Caco-2 (cell line): ENCODE data around the gene RECQL. TPM values are rescaled to one million over a fixed set of nuclear protein-coding genes. Genes with fewer than 3 reads are reported as not detected.
"Not testable (repeated sequence)": the region's sequence is repeated elsewhere in the genome, so short reads cannot be mapped to it uniquely, and the experiment has no call there.

Experiments used
- BruUV-seq: library from RNA; stranded (reverse); fragments of 400-500 nt; replicated peaks from 2 replicates; lab custom pipeline; 2021; lab: Mats Ljungman, UMichigan
- CTCF ChIA-PET: fragments of 300-600 bp; sonication (Branson Sonifier 250); formaldehyde crosslinking; loops from one replicate; lab custom pipeline; 2022; ENCODE audit warnings: antibody characterized with exemption; lab: Charles Lee
- POLR2A ChIA-PET: fragments of 300-600 bp; sonication (Branson Sonifier 250); formaldehyde crosslinking; loops from one replicate; lab custom pipeline; 2022; ENCODE audit warnings: antibody characterized with exemption; lab: Charles Lee
- DNase-seq, 2 experiments: peaks; one replicate each; pipeline versions ENCODE4 v3.0.0 to v3.0.0-alpha.2; 2020 to 2022
- H3K27me3 ChIP-seq: replicated peaks from 2 replicates; pipeline ENCODE4 v1.6.0; 2011; ENCODE audit warnings: low read length; ENCODE audit not compliant: control insufficient read depth, insufficient read depth
- H3K36me3 ChIP-seq: 2 replicates; pipeline ENCODE4 v1.5.1; 2011; ENCODE audit warnings: low read length; ENCODE audit not compliant: control insufficient read depth, insufficient read depth
- H3K4me1 ChIP-seq: fragments of 250-450 bp; sonication (Bioruptor Pico); 2 replicates; pipeline ENCODE4 v1.5.1; 2020; ENCODE audit warnings: mild to moderate bottlenecking
- H3K4me3 ChIP-seq: 2 replicates; pipeline ENCODE4 v1.5.1; 2011; ENCODE audit warnings: low read depth, mild to moderate bottlenecking, control low read depth, low read length
- H3K9me3 ChIP-seq: fragments of 250-450 bp; sonication (Bioruptor Pico); 2 replicates; pipeline ENCODE4 v1.5.1; 2020; ENCODE audit warnings: mild to moderate bottlenecking, moderate library complexity
- H3K27ac Mint-ChIP-seq: one replicate; pipeline ENCODE4 v1.8.0; 2022; ENCODE audit warnings: mixed read lengths; ENCODE audit not compliant: unreplicated experiment
- H3K27me3 Mint-ChIP-seq: one replicate; pipeline ENCODE4 v1.8.0; 2022; ENCODE audit warnings: mixed read lengths; ENCODE audit not compliant: insufficient read depth, unreplicated experiment
- H3K36me3 Mint-ChIP-seq: one replicate; pipeline ENCODE4 v1.8.0; 2022; ENCODE audit warnings: mild to moderate bottlenecking, mixed read lengths; ENCODE audit not compliant: insufficient read depth, unreplicated experiment
- H3K4me1 Mint-ChIP-seq: one replicate; pipeline ENCODE4 v1.8.0; 2022; ENCODE audit warnings: low read depth, mixed read lengths; ENCODE audit not compliant: unreplicated experiment
- H3K4me3 Mint-ChIP-seq: one replicate; pipeline ENCODE4 v1.8.0; 2022; ENCODE audit warnings: mild to moderate bottlenecking, moderate library complexity, mixed read lengths; ENCODE audit not compliant: unreplicated experiment
- H3K9me3 Mint-ChIP-seq: one replicate; pipeline ENCODE4 v1.8.0; 2022; ENCODE audit warnings: mixed read lengths; ENCODE audit not compliant: unreplicated experiment
- intact Hi-C: fragments of 100-400 bp; cut with micrococcal nuclease; formaldehyde crosslinking; loops from one replicate; pipeline ENCODE4 v1.10.0; 2022; ENCODE audit not compliant: unreplicated experiment
- total RNA-seq: library from RNA; stranded (reverse); gene quantifications from 2 replicates; pipeline ENCODE4 v1.2.3, GENCODE V29; 2022
- TF ChIP-seq, protein P1 (sequence below), 2 experiments: fragments of 200-600 bp in 1 of 2; IDR thresholded peaks; 1 replicate in 1 of 2; 2 replicates in 1 of 2; pipeline versions ENCODE4 v1.5.1 to v1.8.0; 2011 to 2022; ENCODE audit warnings: antibody characterized with exemption in 1 of 2, control low read depth in 1 of 2, inconsistent platforms in 1 of 2, low read depth in 1 of 2, low read length in 1 of 2, mild to moderate bottlenecking in 1 of 2, moderate library complexity in 1 of 2; ENCODE audit not compliant: insufficient read depth in 1 of 2, severe bottlenecking in 1 of 2, unreplicated experiment in 1 of 2

RECQL gene
- total RNA-seq, 1 experiment from 2014 or later = 50.7 TPM

DNA sequence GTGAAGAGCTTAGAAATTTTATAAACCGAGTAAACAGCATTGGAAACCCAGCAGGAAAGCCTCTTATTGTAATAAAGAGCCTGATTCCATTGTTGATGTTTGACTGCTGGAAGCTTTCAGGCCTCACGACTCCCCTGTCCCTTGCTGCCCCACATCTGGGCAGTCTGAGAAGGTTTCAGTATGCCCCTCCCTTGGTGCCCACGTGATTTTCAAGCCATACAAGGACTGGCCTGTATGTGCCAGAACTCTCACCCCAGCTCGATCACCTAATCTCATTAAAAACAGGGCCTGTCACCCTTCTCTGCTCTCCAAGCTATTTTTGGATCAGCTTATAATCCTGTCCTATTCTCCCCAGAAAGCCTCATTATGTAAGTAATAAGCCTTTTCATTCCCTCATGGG, 71.4 kb downstream of the RECQL start:
- no peaks in the 10 kb centered on the region for H3K27me3 ChIP-seq
- Mint-ChIP-seq H3K4me1 (no peaks in the 10 kb centered on the region), H3K27me3 (peaks cover 11% of the 10 kb centered on the region), H3K4me3 (no peak overlapping the region), H3K27ac (no peak overlapping the region), H3K36me3 (no peaks in the 10 kb centered on the region), H3K9me3 (peaks cover 18% of the 10 kb centered on the region)
- BruUV-seq = no TSS peak
- intact Hi-C loops = no loop called here
- H3K4me3 ChIP-seq = no peak overlapping the region
- no peaks in the 10 kb centered on the region for H3K36me3 ChIP-seq
- TF ChIP-seq, protein P1, sequence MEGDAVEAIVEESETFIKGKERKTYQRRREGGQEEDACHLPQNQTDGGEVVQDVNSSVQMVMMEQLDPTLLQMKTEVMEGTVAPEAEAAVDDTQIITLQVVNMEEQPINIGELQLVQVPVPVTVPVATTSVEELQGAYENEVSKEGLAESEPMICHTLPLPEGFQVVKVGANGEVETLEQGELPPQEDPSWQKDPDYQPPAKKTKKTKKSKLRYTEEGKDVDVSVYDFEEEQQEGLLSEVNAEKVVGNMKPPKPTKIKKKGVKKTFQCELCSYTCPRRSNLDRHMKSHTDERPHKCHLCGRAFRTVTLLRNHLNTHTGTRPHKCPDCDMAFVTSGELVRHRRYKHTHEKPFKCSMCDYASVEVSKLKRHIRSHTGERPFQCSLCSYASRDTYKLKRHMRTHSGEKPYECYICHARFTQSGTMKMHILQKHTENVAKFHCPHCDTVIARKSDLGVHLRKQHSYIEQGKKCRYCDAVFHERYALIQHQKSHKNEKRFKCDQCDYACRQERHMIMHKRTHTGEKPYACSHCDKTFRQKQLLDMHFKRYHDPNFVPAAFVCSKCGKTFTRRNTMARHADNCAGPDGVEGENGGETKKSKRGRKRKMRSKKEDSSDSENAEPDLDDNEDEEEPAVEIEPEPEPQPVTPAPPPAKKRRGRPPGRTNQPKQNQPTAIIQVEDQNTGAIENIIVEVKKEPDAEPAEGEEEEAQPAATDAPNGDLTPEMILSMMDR (IDR thresholded peaks at IDR 0.05; ENCODE audit: insufficient read depth in 1 of 2, low read depth in 1 of 2, low read length in 1 of 2, severe bottlenecking in 1 of 2, unreplicated experiment in 1 of 2) = no peak
- ChIA-PET POLR2A (no interaction called here), CTCF (no interaction called here)
- H3K4me1 ChIP-seq = no peaks in the 10 kb centered on the region
- H3K9me3 ChIP-seq = no peaks in the 10 kb centered on the region
- DNase-seq = no peak

DNA sequence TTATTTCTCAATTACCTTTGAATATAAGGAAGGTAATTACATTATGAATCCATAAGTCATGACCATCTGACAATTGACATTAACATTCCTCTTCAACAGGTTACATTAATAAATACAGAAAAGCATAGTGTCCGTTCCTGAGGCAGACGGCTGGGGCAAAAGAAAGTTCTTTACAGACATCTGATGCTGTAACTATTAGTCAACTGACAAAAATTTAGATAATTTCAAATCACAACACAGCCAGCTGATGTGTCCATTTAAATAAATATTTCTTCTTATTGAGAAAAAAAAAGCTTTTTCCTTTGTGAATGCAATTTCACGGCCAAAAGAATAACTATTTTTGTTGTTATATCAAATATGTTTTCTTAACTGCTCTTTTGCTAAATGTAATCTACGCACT, 73.2 kb downstream of the RECQL start:
- DNase-seq = no peak
- H3K27me3 Mint-ChIP-seq = peaks cover 7% of the 10 kb centered on the region
- no peaks in the 10 kb centered on the region for H3K9me3 ChIP-seq
- H3K36me3 Mint-ChIP-seq = no peaks in the 10 kb centered on the region
- H3K9me3 Mint-ChIP-seq = peaks cover 21% of the 10 kb centered on the region
- CTCF ChIA-PET = no interaction called here
- no peak overlapping the region for H3K4me3 Mint-ChIP-seq
- no peaks in the 10 kb centered on the region for H3K27me3 ChIP-seq
- no peak overlapping the region for H3K4me3 ChIP-seq
- H3K27ac Mint-ChIP-seq = no peak overlapping the region
- POLR2A ChIA-PET = no interaction called here
- H3K4me1 Mint-ChIP-seq = no peaks in the 10 kb centered on the region
- intact Hi-C loops = no loop called here
- no peaks in the 10 kb centered on the region for H3K36me3 ChIP-seq
- TF ChIP-seq, protein P1 (IDR thresholded peaks at IDR 0.05; ENCODE audit: insufficient read depth in 1 of 2, low read depth in 1 of 2, low read length in 1 of 2, severe bottlenecking in 1 of 2, unreplicated experiment in 1 of 2) = no peak
- no peaks in the 10 kb centered on the region for H3K4me1 ChIP-seq
- BruUV-seq = no TSS peak

DNA sequence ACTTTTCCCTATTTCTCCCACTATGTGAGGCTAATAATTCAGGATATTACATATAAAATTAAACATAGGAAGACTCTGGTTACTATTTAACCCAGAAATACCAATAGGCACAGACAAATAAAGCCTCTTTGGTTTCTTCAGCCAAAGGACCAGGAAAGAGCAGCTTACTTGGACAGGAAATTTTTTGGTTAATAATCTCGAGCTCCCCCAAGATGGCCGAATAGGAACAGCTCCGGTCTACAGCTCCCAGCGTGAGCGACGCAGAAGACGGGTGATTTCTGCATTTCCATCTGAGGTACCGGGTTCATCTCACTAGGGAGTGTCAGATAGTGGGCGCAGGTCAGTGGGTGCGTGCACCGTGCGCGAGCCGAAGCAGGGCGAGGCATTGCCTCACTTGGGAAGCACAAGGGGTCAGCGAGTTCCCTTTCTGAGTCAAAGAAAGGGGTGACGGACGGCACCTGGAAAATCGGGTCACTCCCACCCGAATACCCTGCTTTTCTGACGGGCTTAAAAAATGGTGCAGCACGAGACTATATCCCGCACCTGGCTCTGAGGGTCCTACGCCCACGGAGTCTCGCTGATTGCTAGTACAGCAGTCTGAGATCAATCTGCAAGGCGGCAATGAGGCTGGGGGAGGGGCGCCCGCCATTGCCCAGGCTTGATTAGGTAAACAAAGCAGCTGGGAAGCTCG, 82.3 kb downstream of the RECQL start:
- H3K4me1 ChIP-seq = peaks cover 12% of the 10 kb centered on the region
- POLR2A ChIA-PET, BruUV-seq, H3K36me3 ChIP-seq, H3K9me3 ChIP-seq, H3K9me3 Mint-ChIP-seq, CTCF ChIA-PET, H3K27me3 Mint-ChIP-seq, H3K27me3 ChIP-seq, H3K36me3 Mint-ChIP-seq, intact Hi-C loops: not testable (repeated sequence)
- peak; percentile 65 to 71 for DNase-seq
- Mint-ChIP-seq H3K4me1 (peaks cover 18% of the 10 kb centered on the region), H3K27ac (peak overlapping the region; percentile 85), H3K4me3 (peak overlapping the region; percentile 76)
- H3K4me3 ChIP-seq = peak overlapping the region; percentile 58

Other genes with a start within 250 kb of the RECQL start
- 1.1 and 1.2 TPM in 2 replicates for gene SLCO1A2, start 166.7 kb downstream of the RECQL start, total RNA-seq
- gene IAPP, start 128.7 kb downstream of the RECQL start, total RNA-seq = not detected in 2 replicates
- 16.7 and 17.7 TPM in 2 replicates for gene PYROXD1, start 64.0 kb downstream of the RECQL start, total RNA-seq
- gene GOLT1B, start 154 bp upstream of the RECQL start, total RNA-seq = 75.9 and 81.7 TPM in 2 replicates
- gene SPX, start 24.7 kb upstream of the RECQL start, total RNA-seq = 6.4 and 6.9 TPM in 2 replicates
- 0.66 and 1.3 TPM in 2 replicates for gene GYS2, start 103.2 kb upstream of the RECQL start, total RNA-seq
- 1,752 and 1,948 TPM in 2 replicates for gene LDHB, start 156.2 kb upstream of the RECQL start, total RNA-seq